ENCODE data around the gene NXN.
"Not testable (repeated sequence)": the region's sequence is repeated elsewhere in the genome, so short reads cannot be mapped to it uniquely, and the experiment has no call there.

The NXN gene

DNA sequence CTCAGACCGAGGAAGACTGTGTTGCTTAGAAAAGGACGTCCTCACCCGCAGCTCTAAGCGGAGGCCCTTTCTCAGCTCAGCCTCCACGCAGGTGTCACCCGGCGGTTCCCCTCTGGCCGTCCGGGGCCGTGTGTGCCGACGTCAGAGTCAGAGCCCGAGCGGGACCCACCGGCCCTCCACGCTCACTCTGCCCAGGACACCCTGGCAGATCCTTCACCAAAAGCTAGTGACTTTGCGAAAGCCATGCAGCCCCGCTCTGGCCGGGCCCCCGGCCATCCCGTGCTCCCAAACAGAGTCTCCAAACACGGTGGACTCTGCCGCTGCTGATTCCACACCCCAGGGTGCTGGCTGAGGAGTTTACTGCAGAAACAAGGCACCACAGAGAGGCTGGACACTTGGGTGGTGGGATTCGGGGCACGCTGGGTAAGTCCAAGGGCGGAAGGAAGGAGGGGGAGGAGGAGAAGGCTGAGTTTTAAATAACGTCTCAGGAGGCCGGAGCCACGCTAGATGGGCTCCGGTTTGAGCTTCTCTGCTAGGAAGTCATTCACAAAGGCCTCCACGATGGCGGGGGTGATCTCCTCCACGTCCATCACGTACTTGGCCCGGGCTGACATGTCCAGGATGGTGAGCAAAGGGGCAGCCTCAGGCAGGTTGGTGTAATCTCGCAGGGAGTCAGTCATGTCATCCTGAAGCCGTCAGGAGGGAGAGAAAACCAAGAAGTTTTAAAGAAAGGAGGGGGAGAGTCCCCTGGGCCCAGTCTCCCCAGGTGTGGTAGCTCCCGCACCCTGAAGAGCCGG, 178.9 kb downstream of the NXN start:
- no peak for DNase-seq (ENCODE audit: low spot score)

DNA sequence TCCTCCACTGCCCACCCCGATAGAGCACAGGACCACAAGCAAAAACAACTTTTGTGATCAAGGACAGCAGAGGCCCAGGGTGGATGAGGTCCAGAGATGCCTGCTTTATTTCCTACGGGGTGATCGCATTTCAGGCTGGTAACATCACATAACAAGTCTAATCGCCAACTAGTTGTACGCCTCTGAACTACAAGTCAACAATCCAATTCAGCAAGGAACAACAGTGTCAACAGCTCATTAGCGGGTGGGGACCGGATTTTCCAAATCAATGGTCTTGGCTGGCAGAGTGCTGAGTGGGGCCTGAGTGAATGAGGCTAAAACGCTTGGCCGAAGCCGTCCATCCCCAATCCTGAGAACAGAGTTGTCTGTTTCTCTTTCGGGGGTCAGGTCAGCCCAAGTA, 180.3 kb downstream of the NXN start:
- no peak for DNase-seq (ENCODE audit: low spot score)

GRCh38 chr17:798246-798645, 181.3 kb downstream of the NXN start:
- DNase-seq (ENCODE audit: low spot score): no peak

GRCh38 chr17:797236-797840, 182.2 kb downstream of the NXN start:
- no peak for DNase-seq (ENCODE audit: low spot score)

DNA sequence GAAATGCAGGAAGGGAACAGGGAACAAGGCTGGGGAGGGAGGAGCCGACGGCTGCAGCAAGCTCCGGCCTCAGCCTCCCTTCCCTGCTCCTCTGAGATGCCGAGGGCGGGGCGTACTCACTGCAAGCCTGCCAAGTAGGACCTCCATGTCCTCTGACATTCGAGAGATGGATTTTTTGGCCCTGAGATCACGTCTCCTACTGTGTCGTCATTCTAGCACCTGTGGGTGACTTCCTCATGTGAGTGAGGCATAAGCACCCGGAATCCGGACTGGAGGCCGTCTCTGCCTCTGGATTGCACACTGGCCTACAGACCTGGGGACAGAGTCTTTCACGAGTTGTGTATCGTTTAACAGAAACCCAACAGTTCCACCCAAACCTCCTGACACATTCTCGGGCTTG, 183.0 kb downstream of the NXN start:
- DNase-seq (ENCODE audit: low spot score): no peak

DNA sequence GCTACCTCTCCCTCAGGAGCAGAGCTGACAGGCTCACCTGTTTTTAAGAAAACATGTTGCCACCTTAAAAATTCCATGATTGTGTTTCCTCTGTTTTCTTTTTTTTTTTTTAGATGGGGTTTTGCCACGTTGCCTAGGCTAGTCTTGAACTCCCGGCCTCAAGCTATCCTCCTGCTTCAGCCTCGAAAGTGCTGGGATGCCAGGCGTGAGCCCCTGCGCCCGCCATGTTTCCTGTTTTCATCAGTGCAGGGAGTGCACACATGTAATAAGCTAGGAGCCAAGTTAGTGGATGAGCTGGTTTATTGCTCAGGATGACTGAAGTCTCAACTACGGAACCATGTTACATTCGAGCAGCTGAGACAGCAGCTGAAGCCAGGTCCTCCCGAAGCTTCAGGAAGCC, 183.9 kb downstream of the NXN start:
- no peak for DNase-seq (ENCODE audit: low spot score)

DNA sequence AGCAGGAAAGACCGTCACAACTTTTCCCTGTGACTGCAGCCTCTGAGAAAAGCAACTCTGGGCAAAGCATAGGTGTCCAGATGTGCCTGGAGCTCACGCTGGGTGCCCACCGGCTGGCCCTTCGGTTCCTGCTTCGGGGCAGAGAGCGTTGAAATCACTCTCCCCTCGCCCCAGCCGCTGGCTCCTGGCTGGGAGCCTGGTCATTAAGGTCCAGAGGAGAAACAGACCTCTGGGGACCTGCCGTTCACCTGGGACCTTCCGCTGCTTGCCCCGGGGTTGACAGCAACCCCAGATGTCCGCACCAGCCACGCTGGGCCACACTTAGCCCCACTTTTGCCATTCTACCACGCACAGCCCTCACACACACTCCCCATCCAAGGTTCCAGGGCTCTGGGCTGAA, 184.3 kb downstream of the NXN start:
- DNase-seq (ENCODE audit: low spot score): no peak

GRCh38 chr17:794876-795275, 184.7 kb downstream of the NXN start:
- DNase-seq (ENCODE audit: low spot score): peak; percentile 85

DNA sequence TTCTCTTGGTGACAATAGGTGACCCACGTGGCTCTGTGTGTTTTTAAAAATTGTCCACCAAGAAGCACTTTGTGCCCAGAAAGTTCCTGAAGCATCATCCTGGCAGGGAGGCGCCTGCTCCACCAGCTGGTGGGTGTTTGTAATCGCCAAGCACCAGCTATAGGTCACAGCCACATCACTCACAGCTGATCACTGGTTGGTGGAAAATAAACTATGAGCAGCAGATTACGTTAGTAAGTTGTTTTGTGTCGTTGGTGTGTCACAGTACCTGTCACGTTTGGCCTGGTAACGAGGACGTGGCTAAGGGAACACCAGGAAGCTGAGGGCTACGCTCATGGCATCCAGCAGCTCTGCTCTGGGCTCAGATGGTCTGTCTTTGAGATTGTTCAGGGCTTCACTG, 187.3 kb downstream of the NXN start:
- no peak for DNase-seq (ENCODE audit: low spot score)

- DNase-seq (ENCODE audit: low spot score): no peak
Measured at GRCh38 chr17:791829-792228, 187.7 kb downstream of the NXN start.

- DNase-seq (ENCODE audit: low spot score): not testable (repeated sequence)
Measured at GRCh38 chr17:790874-791247, 188.7 kb downstream of the NXN start.

DNA sequence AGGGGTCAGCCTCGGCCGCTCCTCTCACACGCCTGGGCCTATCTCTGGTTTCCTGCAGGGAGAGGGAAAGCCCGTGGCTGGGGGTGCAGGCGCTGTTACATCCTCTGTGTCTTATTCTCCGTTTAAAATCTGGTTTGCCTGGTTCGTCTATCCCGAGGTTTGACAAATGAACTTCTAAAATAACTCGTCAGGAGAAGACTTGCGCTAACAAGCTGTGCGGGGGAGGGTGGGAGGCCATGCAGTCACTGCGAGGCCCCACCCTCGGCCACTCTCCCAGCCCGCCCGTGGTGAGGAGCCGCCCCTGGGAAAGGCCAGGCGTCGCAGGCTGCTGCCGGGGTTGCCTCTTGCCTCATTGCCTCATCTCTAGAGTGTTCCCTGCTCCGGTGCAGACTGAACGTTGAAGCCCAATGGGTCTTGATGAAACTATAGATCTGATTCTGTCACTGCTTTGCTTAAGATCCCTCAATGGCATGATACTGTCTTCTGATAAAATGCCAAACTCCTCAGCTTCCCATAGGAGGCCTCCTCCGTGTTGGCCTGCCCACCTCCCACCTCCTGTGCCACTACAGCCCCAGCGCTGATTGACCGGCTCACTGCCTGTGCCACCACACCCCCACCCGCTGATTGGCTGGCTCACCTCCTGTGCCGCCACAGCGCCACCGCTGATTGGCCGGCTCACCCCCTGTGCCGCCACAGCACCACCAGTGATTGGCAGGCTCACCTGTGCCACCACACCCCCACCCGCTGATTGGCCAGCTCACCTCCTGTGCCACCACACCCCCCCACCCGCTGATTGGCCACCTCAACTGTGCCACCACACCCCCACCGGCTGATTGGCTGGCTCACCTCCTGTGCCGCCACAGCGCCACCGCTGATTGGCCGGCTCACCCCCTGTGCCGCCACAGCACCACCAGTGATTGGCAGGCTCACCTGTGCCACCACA, 189.4 kb downstream of the NXN start:
- DNase-seq (ENCODE audit: low spot score): not testable (repeated sequence)

DNA sequence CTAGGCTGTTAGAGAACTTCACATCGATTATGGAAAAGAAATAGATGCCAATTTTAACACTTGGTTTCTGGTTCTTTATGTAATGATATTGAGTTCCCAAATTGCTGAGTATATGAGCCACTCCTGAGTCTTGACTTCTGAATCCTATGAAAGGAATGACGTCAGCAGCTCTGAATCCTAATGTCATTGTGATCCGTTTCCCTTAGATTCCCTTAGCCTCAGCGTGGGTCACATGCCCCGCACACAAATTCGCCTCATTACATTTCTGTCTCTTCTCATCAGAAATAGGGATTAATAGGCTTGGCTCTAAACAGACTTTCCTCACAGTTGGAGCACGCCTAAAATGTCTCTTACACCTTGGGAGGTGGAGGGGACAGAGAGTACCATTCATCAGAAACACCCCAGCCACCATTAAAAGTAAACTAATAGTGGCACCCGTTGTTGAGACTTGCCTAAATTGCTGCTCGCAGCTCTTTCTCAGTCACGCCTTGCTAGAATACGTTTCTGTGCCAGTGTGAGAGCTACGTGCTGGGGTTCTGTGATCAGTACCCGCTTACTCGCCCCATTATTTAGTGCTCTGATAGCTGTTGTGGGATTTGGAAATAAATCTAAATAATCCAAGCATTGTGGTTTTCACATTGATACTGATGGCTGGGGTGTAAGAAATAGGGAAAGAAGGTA, 190.3 kb downstream of the NXN start:
- no peak for DNase-seq (ENCODE audit: low spot score)

DNA sequence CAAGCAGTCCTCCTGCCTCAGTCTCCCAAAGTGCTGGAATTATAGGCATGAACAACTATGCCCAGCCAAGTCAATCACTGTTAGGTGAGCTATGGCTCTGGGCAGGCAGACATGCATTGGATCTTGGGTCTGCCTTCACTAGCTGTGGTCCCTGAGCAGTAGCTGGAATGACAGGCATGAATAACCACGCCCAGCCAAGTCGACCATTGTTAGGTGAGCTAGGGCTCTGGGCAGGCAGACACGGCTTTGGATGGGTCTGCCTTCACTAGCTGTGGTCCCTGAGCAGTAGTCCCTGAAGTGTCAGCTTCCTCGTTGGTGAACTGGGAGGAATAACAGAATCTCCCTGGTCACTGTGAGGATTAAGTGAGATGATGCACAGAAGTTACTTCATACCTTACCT, 191.0 kb downstream of the NXN start:
- DNase-seq (ENCODE audit: low spot score): no peak

GRCh38 chr17:787641-788221, 191.8 kb downstream of the NXN start:
- no peak for DNase-seq (ENCODE audit: low spot score)

- DNase-seq (ENCODE audit: low spot score): not testable (repeated sequence)
Measured at GRCh38 chr17:785901-786300, 193.7 kb downstream of the NXN start.

GRCh38 chr17:784143-784542, 195.4 kb downstream of the NXN start:
- DNase-seq (ENCODE audit: low spot score): no peak

DNA sequence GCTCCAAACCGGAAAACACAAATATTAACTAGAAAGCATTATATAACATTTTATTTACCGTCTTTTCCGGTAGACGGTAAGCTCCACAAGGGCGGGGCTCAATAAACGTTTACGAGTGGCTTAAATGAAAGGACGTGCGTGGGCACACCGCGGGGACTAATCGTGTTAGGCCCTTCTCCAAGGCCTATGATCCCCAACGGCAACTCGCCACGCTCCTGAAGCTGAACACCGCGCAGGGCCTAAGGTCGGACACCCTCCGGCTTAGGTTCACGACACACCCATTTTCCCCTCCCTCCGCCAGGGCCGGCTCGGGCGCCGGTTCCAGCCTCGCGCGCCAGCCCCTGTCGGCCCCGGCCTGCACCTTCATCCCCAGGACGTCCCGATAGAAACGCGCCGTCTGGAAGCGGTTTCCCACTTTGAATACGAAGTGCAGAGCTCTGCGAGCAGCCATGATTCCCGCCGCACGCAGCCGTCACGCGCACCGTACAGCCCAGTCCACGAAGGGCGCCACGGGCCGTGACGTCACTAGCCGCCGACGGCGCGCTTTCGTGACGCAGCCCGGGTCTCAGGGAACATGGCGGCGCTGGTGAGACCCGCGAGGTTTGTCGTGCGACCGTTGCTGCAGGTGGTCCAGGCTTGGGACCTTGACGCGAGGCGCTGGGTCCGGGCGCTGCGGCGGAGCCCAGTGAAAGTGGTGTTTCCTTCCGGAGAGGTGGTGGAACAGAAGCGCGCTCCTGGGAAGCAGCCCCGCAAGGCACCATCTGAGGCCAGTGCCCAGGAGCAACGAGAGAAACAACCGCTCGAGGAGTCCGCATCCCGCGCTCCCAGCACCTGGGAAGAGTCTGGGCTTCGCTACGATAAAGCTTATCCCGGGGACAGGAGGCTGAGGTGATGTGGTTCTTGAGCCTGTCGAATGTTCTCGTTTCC, 197.5 kb downstream of the NXN start, which contains the start of the genes GLOD4 and MRM3:
Gene GLOD4 (minus strand): TSS at position 476 of the 927 bp plus-strand sequence. CDS start 25 bp downstream, at position 451.
Gene MRM3 (plus strand): TSS at position 549 of the 927 bp plus-strand sequence. CDS start 26 bp downstream, at position 575.
- peak; percentile 99 for DNase-seq (ENCODE audit: low spot score)

- no peak for DNase-seq (ENCODE audit: low spot score)
Measured at GRCh38 chr17:778096-778495, 201.5 kb downstream of the NXN start.

- DNase-seq (ENCODE audit: low spot score): no peak
Measured at GRCh38 chr17:774313-774584, 205.3 kb downstream of the NXN start.

Data from iPS-NIHi11 (cell line).